Nucleus accumbens (tissue), 56 donors: ENCODE measurements around the gene ABHD17A.
"Not testable (repeated sequence)": the region's sequence is repeated elsewhere in the genome, so short reads cannot be mapped to it uniquely, and the experiment has no call there.

ENCODE experiments used
- DNase-seq, 56 donors: peaks; one replicate each; lab custom pipeline; 2025; lab: John Stamatoyannopoulos, UW

ABHD17A gene

DNA sequence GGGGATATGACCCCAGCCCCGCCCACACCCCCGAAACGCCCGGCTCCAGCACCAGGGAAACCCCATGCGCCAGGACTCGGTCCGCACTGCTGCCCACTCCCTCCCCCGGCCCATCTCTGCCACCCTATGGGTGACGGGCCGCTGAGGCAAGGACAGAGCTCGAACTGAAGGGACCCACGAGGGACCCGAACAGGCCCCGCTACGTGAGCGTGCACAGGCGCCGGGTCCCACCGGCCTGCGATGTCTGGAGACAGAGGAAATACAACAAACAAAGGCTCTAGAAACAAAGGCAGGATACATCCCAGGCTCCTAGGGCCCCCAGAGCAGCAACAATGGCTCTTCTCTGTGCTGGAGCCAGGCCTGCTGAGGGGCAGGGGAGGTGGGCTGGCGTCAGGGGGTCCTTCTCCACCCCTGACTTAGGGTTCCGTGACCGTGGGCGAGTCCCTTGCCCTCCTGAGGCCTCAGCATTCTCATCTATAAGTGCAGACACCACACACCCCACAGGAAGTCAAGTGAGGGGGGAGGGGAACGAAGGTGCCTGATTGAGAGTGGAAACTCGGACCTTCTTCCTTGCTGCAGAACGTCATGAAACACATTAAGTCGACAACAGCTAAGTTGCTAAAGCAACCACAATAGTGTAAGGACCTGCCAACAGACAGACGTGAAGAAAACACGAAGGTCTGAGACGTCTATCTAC is 3.1 kb downstream of the ABHD17A start:
- peak in 35 of 56 donors; percentile 9 to 75 (median 52) for DNase-seq

DNA sequence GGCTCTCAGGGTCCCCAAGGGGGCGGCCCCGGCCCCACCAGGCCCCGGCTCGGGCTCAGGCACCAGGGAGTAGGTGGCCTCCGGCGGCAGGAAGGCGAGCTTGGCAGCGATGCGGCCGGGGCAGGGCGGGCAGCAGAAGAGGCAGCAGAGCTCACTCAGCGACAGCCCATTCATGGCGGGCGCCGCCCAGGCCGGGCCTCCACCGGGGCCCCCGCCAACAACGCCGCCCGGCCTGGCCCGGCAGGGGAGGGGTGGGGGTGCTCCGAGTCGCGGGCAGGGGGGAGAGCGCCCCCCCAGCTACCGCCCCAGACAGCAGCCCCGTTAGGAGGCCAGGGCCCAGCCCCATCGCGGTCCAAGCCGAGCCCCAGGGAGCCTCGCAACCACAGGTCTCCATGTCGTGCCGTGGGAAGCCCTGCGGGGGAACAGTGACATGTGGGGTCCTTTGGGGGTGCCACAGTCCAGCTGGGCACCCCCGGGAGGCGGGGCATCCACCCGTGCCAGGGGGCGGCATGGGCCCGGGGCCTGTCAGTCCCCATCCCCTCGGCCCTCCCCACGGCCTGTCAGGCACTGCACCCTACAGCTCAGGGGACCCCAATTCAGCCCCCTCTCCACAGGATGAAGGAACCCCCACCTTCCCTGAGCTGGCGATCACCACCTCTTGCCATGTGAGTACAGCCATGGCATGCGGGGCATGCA is 3.8 kb downstream of the ABHD17A start:
- DNase-seq, result peak in 9 of 56 donors; percentile 7 to 57 (median 23)

DNA sequence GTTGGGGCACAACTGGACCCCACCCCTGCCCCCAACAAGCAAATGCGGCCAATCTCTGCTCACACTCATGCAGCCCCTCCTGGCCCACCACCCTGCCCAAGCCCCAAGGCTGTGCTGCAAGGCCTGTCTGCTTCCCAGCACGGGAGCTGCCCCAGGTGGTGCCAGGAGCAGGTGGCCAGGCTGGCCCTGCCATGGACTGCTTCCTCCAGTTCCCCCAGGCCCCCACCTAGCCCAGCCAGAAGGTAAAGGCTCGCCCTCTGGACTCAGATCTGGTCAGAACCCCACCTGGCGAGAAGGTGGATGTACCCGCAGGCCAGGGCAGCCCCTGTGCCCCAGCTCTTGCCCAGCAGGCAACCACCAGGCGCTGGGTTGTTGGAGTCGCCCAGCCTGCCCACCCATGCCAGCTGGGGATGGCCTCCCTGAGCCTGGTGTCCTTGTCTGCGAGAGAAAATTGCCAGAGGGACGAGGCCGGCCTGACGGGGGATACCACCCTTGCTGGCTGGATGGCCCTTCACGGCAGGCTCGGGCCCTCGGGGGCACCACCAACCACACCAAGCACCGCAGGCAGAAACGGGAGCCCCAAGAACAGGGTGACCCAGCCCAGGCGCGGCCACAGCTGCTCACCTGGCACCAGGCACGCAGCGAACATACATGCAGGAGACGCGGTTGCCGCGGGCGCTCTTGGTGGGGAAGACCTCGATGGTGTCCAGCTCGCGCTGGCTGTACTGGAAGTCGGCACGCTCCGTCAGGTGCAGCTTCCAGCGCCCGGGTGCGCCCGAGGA is 4.5 kb downstream of the ABHD17A start:
- DNase-seq, result no peak

DNA sequence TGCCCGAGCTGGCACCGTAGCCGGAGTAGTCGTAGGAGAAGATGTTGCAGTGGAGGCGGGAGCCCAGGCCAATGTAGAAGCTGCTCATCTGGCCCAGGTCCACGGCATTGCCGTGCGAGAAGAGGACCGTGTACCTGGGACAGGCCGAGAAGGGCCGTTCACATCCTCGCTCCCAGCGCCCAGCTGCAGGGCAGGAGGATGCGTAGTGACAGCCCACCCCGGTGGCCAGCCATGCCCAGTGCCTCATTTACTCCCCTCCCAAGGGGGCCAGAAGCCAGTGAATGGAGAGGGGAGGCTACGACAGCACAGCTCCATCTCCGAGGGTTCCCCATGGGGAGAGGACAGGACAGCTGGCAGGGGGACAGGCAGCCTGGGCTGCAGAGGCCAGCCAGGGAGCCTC is 5.3 kb downstream of the ABHD17A start:
- DNase-seq, result not testable (repeated sequence)

DNA sequence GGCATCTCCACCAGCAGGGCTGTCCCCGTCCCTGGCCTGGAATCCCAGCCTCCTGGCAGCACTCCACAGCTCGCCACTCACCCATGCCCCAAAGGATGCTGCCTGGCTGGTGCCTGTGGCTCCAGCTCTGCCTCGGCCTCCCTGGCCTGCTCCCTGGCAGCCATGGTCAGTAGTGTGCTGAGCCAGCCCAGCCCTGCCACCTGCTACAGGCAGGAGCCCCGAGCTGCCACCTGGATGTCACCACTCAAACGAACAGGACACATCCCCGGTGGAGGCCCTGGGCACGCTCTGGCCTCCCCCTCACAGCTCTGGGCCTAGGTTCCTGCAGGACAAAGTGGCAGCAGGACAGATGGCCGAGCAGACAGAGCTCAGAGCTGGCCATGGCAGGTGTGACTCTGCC is 6.7 kb downstream of the ABHD17A start:
- not testable (repeated sequence) for DNase-seq

DNA sequence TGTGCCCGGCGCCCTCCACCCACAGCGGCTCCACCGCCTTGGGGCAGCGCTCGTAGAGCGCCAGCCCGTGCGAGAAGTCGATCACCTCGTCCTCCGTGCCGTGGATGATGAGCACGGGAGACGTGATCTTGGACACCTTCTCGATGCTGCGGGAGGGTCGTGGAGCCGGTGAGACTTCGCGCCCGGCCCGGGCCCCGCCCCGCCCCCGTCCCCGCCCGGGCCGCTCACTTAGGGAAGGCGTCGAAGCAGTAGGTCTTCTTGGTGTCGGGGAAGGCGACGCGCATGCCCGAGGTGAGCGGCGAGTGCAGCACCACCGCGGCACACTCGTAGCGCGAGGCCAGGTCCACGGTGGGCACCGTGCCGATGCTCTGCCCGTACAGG is 8.0 kb downstream of the ABHD17A start:
- DNase-seq, result not testable (repeated sequence)

DNA sequence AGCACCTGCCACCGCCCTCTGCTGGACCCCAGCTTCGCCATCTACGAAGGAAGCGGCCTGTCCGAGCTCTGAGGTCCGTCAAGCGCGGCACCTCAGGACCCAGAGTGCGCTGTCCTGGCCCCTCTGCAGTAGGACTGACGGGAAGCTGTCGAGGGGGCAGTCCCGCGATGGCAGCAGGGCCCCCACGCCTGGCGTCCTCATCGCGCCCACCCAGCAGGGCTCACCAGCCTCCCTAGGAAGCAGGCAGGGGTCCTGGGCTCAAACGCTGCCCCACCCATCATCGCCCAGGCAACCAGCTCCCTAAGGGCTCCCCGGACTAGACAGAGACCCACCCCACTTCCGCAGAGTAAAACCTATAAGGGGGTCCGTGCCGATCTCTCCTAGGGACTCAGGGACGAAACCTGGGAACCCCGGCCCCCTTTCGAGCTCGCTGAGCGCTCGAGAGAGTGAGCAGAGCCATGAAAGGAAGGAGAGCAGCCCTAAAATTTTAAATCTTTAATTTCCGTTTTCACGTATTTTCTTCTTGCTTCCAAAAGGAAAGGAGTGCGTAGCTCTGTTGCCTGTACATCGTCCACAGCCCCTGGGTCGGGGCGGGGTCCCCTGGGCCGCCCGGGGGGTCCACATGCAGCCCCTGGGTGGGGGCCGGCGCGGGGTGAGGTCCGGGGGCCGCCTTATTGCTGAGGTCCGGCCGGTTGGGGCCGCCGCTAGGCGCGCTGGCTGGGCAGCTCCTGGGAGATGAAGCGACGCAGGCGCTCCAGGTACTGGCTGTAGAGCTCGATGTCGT is 8.6 kb downstream of the ABHD17A start:
- not testable (repeated sequence) for DNase-seq

DNA sequence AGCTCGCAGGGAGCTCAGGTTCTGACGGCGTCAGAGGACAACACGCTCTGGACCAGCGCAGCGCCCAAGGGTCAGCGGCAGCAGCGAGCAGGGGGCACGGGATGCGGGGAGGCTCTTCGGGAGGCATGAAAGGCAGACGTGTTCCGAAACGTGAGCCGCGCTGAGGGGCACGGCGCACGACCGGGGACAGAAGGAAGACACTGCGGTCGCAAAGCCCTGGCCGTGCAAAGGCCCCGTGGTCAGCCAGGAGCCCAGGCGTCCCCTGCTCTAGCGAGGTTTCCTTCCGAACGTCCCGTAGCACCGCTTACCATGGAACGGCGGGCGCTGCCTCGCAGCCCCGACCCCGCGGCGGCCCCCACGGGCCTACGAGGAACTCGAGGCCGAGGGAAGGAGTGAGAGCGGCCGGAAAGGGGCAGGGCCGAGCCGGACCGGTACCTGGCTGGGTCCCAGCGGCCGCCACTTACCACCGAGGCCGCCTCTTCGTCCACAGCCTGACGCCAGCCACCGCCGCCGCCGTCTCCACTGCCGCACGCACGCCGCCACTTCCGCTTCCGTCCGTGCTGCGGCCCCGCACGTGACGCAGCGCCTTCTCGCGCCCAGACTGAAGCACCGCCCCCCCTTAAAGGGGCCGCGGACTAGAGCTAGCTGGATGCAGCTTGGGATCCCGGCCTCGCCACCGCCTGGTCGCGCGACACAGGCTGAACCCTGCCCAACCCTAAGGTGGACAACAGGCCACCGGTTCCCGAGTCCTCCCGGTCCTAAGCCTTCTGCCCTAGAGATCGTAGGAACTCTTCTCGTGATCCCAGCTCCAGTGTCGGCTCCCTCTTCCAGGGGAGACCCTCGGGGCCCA is 9.4 kb downstream of the ABHD17A start:
- peak in 55 of 56 donors; percentile 55 to 95 (median 87) for DNase-seq

DNA sequence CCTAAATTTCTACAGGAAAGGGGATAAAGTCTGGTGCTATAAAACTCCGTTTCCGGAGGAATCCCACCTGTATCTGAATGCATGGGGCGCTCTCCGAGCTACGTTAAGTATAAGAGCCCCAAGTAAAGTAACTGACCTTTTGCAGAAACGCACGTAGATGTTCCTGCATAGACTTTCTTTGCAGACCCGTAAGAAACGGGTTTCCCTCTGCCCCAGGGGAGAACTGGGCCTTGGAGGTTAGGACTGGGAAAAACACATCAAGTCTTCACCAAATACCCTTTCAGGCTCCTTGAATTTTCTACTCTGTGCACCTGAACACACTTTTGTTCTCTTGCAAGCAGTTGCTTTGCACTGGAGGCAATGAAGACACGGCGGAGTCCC is 10.0 kb downstream of the ABHD17A start:
- peak in 2 of 56 donors; percentile 28 to 46 for DNase-seq

DNA sequence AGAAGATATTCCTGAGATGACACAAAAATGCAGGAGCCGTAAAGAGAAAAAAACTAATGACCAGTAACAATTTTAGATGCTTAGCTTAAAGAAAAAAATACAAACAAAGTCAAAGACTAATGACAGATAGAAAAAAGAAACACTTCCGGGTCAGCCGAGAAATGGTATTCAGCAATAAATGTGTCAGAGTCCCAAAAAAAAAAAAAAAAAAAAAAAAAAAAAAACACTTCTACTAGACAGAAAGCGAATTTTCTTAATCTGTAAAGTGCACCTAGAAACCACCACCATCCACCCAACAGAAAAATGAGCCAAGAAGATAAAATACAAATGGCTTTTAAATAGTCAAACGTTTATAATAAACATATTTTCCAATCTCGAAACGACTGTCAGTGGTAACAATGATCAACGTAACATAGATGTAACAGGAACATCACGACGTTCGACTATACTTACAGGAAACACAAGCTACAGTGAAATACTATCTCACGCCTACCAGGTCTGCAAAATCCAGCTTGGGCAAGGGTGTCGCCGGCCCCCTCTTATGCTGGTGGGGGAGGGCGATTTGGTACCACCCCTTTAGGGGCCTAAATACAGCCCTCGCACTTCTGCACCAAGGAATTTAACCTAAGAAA is 10.6 kb downstream of the ABHD17A start:
- DNase-seq, result no peak

DNA sequence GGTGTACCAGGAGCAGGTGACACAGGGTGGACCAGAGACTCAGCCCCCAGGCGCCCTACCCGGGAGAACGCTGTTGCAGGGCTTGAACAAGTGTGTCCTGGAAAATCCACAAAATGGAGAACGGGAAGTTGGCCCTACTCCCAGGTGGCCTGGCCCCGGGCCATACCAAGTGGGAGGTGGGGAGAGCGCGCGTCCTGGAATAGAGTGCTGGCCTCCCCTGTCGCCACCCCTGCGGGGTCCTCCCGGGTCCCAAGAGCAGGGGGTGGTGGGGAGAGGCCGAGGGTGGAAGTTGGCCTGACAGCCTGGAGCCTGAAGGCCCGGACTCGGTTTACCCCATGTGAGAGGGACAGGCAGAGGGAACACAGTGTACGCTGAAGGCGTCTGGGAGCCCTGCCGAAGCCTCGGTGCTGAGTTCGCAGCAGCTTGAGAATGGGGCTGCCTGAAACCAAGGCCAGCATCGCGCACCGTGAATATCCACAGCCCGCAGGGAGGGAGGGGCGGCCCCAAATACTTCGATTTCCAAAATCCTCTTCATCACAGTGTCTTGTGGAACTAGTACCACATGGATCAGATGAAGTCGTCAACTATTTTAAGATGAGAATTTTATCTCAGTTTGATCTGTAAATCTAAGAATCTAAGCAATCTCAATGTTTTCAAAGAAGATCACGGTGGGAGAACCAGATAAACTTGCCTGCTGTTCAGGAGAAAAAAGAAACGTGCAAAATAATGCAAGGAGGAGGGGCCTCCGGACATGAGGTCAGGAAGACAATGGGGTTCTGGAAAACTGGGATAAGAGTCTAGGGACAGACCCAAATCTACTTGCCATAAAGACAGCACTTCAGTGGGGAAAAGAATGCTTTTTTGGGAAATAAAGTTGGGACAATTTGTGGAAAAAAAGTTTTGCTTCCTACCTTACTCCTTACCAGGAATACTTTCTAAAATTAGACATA is 11.5 kb downstream of the ABHD17A start:
- peak in 29 of 56 donors; percentile 1 to 69 (median 49) for DNase-seq

DNA sequence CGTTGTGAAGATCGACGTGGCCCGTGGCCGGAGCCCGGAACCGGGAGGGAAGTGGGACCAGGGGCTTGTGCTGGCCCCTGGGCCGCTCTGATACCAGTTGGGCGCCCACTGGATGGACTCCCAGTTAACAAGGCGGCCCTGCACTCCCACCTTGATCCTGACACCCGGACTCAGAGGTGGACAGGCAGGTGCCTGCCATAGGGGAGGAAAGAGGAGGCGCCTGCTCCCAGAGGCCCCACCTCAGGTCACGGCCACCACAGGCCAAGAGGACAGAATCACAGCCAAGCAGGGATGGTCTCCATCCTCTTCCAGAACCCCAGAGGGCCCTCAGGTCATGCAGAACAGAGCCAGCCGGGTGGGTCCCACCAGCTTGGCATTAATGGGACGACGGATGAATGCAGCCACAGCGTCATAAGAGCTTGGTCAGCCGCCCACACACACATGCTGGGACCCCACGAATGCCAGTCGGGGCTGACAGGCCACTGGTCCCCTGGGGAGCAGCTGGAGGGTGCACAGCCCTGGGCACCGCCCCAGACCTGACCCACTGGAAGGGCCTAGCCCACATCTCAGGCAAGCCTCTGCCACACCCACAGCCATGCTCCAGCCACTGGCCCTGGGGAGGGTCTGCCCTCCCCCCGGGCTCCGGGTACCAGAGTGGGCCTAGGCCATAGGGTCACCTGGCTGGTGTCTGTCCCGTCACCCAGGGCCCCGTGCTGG is 12.3 kb downstream of the ABHD17A start:
- no peak for DNase-seq

DNA sequence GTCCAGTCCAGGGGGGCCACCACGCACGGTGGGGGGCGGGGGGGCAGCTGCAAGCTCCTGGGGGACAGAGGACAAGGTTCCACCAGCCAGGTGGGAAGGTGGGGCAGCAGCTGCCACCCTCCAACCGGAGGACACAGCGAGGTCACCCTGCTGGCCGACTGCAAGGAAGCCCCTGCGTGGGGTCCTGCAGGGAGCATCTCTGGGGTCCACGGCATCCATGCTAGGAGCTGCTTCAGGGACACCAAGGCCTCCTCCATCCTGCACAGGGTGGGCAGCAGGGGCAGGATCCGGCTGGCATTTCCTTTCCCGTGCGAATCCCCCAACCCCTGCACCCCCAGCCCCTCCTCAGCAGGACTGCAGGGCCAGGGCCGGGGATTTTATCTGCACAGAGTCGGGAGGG is 13.7 kb downstream of the ABHD17A start:
- no peak for DNase-seq

DNA sequence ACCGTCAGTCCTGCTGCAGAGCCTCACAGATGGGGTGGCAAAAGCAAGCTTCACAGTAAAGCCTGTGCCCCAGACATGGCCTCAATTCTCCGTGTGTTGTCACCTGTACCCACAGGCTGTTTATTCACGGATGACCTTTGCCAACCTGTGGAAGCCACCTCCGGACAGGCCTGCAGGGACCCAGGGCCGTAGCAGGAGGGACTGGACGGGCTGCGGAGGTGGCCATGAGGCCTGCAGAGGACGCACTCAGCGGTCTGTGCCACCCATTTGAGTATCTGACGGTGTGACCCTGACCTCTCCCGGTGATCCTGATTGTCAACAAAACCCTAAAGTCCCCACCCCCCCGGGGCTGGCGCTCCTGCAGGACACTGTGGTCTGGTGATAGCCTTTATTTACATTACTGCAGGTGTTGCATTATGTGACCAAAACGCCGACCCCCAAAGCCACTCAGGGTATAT is 14.1 kb downstream of the ABHD17A start:
- DNase-seq, result no peak

DNA sequence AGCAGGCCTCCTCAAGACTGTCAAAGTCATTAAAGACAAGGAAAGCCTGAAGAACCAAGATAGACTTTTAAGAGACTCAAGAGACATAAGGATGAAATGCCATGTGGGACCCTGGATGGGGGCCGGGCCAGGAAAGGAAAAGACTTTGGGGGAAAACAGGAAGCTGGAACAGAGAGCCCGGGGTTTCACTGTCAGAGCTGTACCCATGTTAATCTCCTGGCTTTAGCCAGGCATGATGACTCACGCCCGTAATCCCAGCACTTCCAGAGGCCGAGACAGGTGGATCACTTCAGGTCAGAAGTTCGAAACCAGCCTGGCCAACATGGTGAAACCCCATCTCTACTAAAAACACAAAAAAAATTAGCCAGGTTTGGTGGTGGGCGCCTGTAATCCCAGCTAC is 16.3 kb downstream of the ABHD17A start:
- no peak for DNase-seq

DNA sequence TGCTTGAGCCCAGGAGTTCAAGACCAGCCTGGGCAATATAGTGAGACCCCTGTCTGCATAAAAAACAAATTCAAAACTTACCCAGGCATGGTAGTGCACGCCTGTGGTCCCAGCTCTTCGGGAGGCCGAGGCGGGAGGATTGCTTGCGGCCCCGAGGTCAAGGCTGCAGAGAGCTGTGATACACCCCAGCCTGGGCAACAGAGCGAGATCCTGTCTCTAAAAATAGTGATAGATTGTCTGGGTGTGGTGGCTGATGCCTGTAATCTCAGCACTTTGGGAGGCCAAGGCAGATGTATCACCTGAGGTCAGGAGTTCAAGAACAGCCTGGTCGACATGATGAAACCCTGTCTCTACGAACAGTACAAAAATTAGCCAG is 18.0 kb downstream of the ABHD17A start:
- DNase-seq, result no peak

DNA sequence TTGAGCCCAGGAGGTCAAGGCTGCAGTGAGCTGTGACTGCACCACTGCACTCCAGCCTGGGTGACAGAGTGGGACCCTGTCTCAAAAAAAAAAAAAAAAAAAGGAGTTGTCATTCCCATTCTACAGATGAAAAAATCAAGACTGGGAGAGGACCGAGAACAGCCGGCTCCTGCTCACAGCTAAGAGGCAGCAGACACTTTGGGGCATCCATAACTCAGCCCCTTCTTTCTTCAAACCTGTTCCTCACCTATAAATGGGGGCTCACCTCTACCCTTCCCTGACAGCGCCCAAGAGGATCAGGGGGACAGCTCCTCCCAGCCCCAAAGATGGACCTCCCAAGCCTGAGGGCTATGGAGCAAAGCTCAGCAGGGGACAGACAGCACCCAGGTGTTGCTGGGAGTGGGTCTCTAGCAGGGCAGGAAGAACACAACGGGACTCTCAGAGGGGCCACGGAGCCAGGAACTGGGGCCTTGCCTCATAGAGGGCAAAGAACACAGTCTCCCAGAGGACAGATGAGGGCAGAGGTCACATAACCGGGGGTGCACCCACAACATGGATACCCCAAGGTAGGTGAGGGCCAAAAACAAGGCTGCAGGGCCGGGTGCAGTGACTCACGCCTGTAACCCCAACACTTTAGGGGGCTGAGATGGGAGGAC is 18.5 kb downstream of the ABHD17A start:
- no peak for DNase-seq
